Muscle layer of colon (tissue), 2 donors: ENCODE data around the gene MPP4.

ENCODE experiments used
- H3K27ac ChIP-seq: one replicate; pipeline ENCODE4 v1.7.0; 2013; ENCODE audit warnings: low read depth, mild to moderate bottlenecking, low read length, moderate library complexity
- H3K27me3 ChIP-seq, 2 donors: one replicate each; pipeline ENCODE4 v1.7.0; 2013; ENCODE audit warnings: low read length in 2 of 2, mild to moderate bottlenecking in 2 of 2; ENCODE audit not compliant: insufficient read depth in 2 of 2, control insufficient read depth in 1 of 2
- H3K36me3 ChIP-seq: one replicate; pipeline ENCODE4 v1.7.0; 2013; ENCODE audit warnings: mild to moderate bottlenecking, low read length; ENCODE audit not compliant: insufficient read depth
- H3K4me1 ChIP-seq: one replicate; pipeline ENCODE4 v1.7.0; 2013; ENCODE audit warnings: mild to moderate bottlenecking, low read length; ENCODE audit not compliant: insufficient read depth
- H3K4me3 ChIP-seq, 2 donors: one replicate each; pipeline ENCODE4 v1.7.0; 2013; ENCODE audit warnings: low read length in 2 of 2, low read depth in 1 of 2, mild to moderate bottlenecking in 1 of 2, moderate library complexity in 1 of 2
- H3K9ac ChIP-seq: one replicate; pipeline ENCODE4 v1.7.0; 2013; ENCODE audit warnings: low read length
- H3K9me3 ChIP-seq: one replicate; pipeline ENCODE4 v1.7.0; 2013; ENCODE audit warnings: mild to moderate bottlenecking, low read length
- donor health status: abdominal sarcoma.
- donor health status: Adenocarcinoma of cecum.

MPP4 gene, protein sequence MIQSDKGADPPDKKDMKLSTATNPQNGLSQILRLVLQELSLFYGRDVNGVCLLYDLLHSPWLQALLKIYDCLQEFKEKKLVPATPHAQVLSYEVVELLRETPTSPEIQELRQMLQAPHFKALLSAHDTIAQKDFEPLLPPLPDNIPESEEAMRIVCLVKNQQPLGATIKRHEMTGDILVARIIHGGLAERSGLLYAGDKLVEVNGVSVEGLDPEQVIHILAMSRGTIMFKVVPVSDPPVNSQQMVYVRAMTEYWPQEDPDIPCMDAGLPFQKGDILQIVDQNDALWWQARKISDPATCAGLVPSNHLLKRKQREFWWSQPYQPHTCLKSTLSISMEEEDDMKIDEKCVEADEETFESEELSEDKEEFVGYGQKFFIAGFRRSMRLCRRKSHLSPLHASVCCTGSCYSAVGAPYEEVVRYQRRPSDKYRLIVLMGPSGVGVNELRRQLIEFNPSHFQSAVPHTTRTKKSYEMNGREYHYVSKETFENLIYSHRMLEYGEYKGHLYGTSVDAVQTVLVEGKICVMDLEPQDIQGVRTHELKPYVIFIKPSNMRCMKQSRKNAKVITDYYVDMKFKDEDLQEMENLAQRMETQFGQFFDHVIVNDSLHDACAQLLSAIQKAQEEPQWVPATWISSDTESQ

GRCh38 chr2:201698588-201699226 is at the start of gene MPP4:
Gene MPP4 (minus strand): TSS chr2:201698644. CDS start chr2:201693954, 4,690 bp downstream.
- Histone ChIP-seq H3K27me3 (no peaks in the 10 kb centered on the region), H3K4me1 (no peaks in the 10 kb centered on the region), H3K9me3 (no peaks in the 10 kb centered on the region), H3K9ac (no peak within 1 kb of the TSS), H3K4me3 (no peak within 1 kb of the TSS), H3K27ac (no peak within 1 kb of the TSS), H3K36me3 (peaks cover 19% of the 10 kb centered on the region)

GRCh38 chr2:201746551-201746950 is 48.1 kb upstream of the MPP4 start:
- H3K4me1 ChIP-seq, result no peaks in the 10 kb centered on the region
- no peak overlapping the region for H3K9ac ChIP-seq
- no peaks in the 10 kb centered on the region for H3K9me3 ChIP-seq
- no peak overlapping the region for H3K27ac ChIP-seq
- H3K27me3 ChIP-seq, result no peaks in the 10 kb centered on the region
- H3K36me3 ChIP-seq, result peaks cover 56% of the 10 kb centered on the region
- no peak overlapping the region for H3K4me3 ChIP-seq

DNA sequence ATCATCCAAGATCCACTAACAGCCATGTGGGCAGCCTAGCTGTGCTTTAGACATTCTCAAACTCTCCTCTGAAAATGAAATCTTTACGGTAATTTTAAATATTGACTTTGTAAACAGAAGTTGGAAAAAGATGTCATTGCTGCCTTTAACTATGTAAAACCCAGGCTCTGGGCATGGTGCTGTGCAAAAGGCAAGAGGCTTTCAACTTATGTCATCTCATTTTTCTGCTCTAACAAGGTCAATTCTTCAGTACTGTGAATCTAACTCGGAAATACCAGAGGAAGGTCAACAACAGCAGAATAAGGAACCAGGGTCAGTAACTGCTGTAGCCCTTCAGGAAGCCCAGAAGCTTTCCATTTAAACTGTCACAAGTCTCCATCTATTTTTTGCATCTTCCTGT is 37.0 kb upstream of the MPP4 start:
- Histone ChIP-seq H3K4me3 (no peak overlapping the region), H3K9ac (no peak overlapping the region), H3K9me3 (no peaks in the 10 kb centered on the region), H3K27me3 (no peaks in the 10 kb centered on the region), H3K27ac (no peak overlapping the region), H3K36me3 (peaks cover 24% of the 10 kb centered on the region), H3K4me1 (no peaks in the 10 kb centered on the region)

- H3K9me3 ChIP-seq, result no peaks in the 10 kb centered on the region
- H3K36me3 ChIP-seq, result peaks cover 27% of the 10 kb centered on the region
- no peak overlapping the region for H3K4me3 ChIP-seq
- no peaks in the 10 kb centered on the region for H3K27me3 ChIP-seq
- H3K27ac ChIP-seq, result no peak overlapping the region
- no peaks in the 10 kb centered on the region for H3K4me1 ChIP-seq
- H3K9ac ChIP-seq, result no peak overlapping the region
These were observed 35.7 kb upstream of the MPP4 start for GRCh38 chr2:201734111-201734510.

GRCh38 chr2:201733544-201733943 is 35.1 kb upstream of the MPP4 start:
- no peak overlapping the region for H3K4me3 ChIP-seq
- H3K4me1 ChIP-seq, result no peaks in the 10 kb centered on the region
- H3K9me3 ChIP-seq, result no peaks in the 10 kb centered on the region
- peaks cover 27% of the 10 kb centered on the region for H3K36me3 ChIP-seq
- no peak overlapping the region for H3K9ac ChIP-seq
- H3K27ac ChIP-seq, result no peak overlapping the region
- no peaks in the 10 kb centered on the region for H3K27me3 ChIP-seq

DNA sequence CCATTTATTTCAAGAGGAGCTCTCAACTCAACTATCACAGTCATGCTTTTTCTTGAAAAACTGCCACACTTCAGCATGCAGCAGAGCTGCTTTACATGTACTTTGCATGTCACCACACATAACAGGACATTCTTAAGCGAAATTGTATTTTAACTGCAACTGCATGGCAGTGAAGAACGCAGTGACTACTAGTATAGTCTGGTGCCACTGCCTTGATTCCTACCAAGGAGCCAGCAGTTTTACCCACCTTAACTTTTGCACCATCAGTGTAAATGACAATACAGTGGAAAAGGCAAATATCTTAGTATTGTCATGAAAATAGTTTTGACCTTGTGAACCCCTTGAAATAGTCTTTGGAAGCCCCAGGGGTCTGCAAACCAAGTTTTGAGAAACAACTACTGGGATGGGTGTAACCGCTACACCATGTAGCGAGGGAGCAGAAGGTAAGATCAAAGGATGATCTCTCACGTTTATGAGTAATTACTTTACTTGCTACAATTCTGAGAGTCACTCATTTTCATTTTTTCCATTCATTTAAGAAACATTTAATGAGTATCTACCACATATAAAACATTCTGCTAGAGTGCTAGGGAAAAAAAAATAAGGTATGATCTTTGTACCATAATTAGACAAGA is 32.3 kb upstream of the MPP4 start:
- Histone ChIP-seq H3K36me3 (peaks cover 43% of the 10 kb centered on the region), H3K9ac (no peak overlapping the region), H3K27ac (no peak overlapping the region), H3K9me3 (no peaks in the 10 kb centered on the region), H3K27me3 (no peaks in the 10 kb centered on the region), H3K4me1 (no peaks in the 10 kb centered on the region), H3K4me3 (no peak overlapping the region)

- Histone ChIP-seq H3K4me1 (no peaks in the 10 kb centered on the region), H3K36me3 (peaks cover 47% of the 10 kb centered on the region), H3K27ac (no peak overlapping the region), H3K27me3 (no peaks in the 10 kb centered on the region), H3K9me3 (peaks cover 4% of the 10 kb centered on the region), H3K9ac (no peak overlapping the region), H3K4me3 (no peak overlapping the region)
These were observed 17.0 kb upstream of the MPP4 start for GRCh38 chr2:201715459-201715858.

DNA sequence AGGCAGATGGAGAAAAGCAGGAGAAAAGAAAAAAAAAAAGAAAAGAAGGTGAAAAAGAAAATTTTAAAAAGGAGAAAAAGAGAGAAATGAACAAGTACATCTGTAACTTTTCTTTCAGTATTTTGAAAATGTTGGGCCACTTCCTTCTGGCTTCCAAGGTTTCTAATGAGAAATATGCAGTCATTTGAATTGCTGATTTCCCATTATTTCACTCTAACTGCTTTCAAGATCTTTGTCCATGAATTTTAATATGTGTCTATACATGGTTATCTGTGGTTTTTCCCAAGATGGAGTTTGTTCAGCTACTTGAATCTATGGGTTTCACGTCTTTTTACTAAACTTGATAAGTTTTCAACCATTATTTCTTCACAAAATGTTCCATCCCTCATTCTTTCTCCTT is 14.3 kb upstream of the MPP4 start:
- Histone ChIP-seq H3K27me3 (no peaks in the 10 kb centered on the region), H3K4me3 (no peak overlapping the region), H3K27ac (no peak overlapping the region), H3K9me3 (no peaks in the 10 kb centered on the region), H3K4me1 (no peaks in the 10 kb centered on the region), H3K9ac (no peak overlapping the region), H3K36me3 (peaks cover 63% of the 10 kb centered on the region)

DNA sequence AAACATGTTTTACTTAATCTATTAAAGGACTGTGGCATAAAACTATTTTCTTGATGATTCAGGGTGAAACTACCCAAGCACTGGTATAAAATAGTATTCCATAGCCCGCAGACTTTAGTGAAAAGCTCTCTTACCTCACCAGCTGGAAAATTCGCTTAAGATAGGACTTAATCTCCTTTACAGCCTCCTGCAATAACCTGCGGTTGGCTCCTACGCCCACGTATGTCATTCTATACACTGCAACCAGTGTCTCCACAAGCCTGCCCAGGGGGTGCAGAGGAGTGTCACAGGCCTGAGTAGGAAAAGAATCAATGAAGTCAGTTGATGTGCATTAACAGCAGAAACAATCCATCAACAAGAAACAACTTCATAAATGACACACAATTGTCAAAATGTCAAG is 11.3 kb upstream of the MPP4 start:
- Histone ChIP-seq H3K27me3 (no peaks in the 10 kb centered on the region), H3K4me1 (no peaks in the 10 kb centered on the region), H3K36me3 (peaks cover 58% of the 10 kb centered on the region), H3K9ac (no peak overlapping the region), H3K27ac (no peak overlapping the region), H3K4me3 (no peak overlapping the region), H3K9me3 (no peaks in the 10 kb centered on the region)

DNA sequence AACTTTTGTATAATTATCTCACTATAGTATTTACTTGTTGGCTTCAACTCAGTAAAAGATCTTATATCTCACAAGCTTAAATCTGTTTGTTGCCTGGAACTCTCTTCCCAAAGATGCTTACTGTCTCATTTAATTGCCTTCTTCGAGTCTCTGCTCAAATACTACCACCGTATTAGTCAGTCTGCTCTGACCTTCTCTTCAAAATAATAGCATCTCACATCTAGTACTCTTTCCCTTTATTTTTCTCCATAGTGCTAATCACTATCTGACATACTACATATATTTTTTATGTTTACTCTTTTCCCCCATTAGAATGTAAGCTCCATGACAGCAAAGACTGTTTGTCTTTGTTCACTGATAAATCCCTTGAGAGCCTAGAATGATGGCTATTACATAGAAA is 10.6 kb upstream of the MPP4 start:
- Histone ChIP-seq H3K36me3 (peaks cover 58% of the 10 kb centered on the region), H3K4me1 (no peaks in the 10 kb centered on the region), H3K27ac (no peak overlapping the region), H3K4me3 (no peak overlapping the region), H3K27me3 (no peaks in the 10 kb centered on the region), H3K9ac (no peak overlapping the region), H3K9me3 (no peaks in the 10 kb centered on the region)

GRCh38 chr2:201707753-201708152 is 9.3 kb upstream of the MPP4 start:
- no peaks in the 10 kb centered on the region for H3K4me1 ChIP-seq
- no peak overlapping the region for H3K4me3 ChIP-seq
- peaks cover 61% of the 10 kb centered on the region for H3K36me3 ChIP-seq
- H3K9ac ChIP-seq, result no peak overlapping the region
- H3K9me3 ChIP-seq, result no peaks in the 10 kb centered on the region
- H3K27ac ChIP-seq, result no peak overlapping the region
- H3K27me3 ChIP-seq, result no peaks in the 10 kb centered on the region
